Breast epithelium (tissue), 3 donors: Measurements from ENCODE around the gene C9orf72.

Experiments used
- CTCF ChIP-seq, 3 donors: fragments of 450-650 bp; IDR thresholded peaks; one replicate each; pipeline ENCODE4 v1.5.1; 2016 to 2017; ENCODE audit warnings: antibody characterized with exemption in 3 of 3, mild to moderate bottlenecking in 3 of 3, moderate library complexity in 3 of 3
- POLR2A ChIP-seq: fragments of 450-650 bp; IDR thresholded peaks from one replicate; pipeline ENCODE4 v1.6.1; 2016; ENCODE audit warnings: antibody characterized with exemption, mild to moderate bottlenecking, moderate library complexity
- POLR2AphosphoS5 ChIP-seq, 3 donors: sonication (generic); formaldehyde crosslinking; IDR thresholded peaks; one replicate each; pipeline ENCODE4 v1.6.1; 2017; ENCODE audit warnings: antibody characterized with exemption in 3 of 3

DNA sequence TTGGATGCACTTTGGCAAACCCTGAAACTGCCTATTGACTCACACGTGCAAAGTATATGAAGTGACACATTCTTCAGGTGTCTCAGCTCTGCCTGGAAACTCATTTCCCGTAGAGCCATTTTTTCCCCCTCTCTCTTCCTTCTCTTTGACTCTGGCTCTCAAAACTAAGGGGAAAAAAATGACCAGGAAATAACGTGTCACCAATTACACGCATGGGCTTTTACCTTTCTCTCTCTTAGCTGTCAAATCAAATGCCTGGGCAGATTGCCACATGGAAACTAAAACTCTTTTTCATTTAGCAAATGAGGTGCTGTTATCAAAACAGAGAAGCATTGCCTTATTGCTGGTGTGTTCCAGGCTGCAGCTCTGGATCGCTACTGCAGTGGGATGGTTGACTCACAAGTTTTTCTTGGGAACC lies 67.5 kb downstream of the C9orf72 start:
- TF ChIP-seq CTCF (IDR thresholded peaks at IDR 0.05) = no peak
- TF ChIP-seq POLR2A = no peak
- TF ChIP-seq POLR2AphosphoS5 (IDR thresholded peaks at IDR 0.05) = no peak
